SU-DHL-6 (cell line): Measurements from ENCODE around the gene ZNF284.

ENCODE experiments used
- CTCF ChIP-seq: fragments of 200-600 bp; sonication (generic); IDR thresholded peaks from one replicate; pipeline ENCODE4 v1.5.1; 2017; ENCODE audit warnings: antibody characterized with exemption, mild to moderate bottlenecking, low read length, moderate library complexity; ENCODE audit not compliant: insufficient read depth, poor library complexity, severe bottlenecking
- EZH2phosphoT487 ChIP-seq: fragments of 200-600 bp; sonication (generic), shearing (Covaris generic); conservative IDR thresholded peaks from 2 replicates; pipeline ENCODE4 v1.6.1; 2018; ENCODE audit warnings: mild to moderate bottlenecking, antibody characterized with exemption, low read length, moderate library complexity, mixed read lengths

- TF ChIP-seq CTCF: no peak
- no peak for TF ChIP-seq EZH2phosphoT487
These were observed 20.1 kb upstream of the ZNF284 start, which contains the start of gene ZNF223 for GRCh38 chr19:44051650-44052402.
